Endodermal cell (in vitro differentiated cells): ENCODE results near the gene COL4A6. TPM values are rescaled to one million over a fixed set of nuclear protein-coding genes. Genes with fewer than 3 reads are reported as not detected.

Experiments used
- DNase-seq: peaks from one replicate; pipeline ENCODE4 v3.0.0-alpha.2; 2017
- H3K27ac ChIP-seq: 2 replicates; pipeline ENCODE4 v1.5.1; 2013; ENCODE audit warnings: mild to moderate bottlenecking, low read depth, low read length, moderate library complexity
- H3K27me3 ChIP-seq: 2 replicates; pipeline ENCODE4 v1.6.1; 2013; ENCODE audit warnings: mild to moderate bottlenecking, low read length, moderate library complexity; ENCODE audit not compliant: insufficient read depth, control insufficient read depth, poor library complexity, severe bottlenecking
- H3K36me3 ChIP-seq: 2 replicates; pipeline ENCODE4 v1.7.0; 2013; ENCODE audit warnings: mild to moderate bottlenecking, low read length, moderate library complexity; ENCODE audit not compliant: control insufficient read depth, insufficient read depth
- H3K4me1 ChIP-seq: one replicate; pipeline ENCODE4 v1.7.0; 2013; ENCODE audit warnings: low read length; ENCODE audit not compliant: control insufficient read depth, insufficient read depth
- H3K4me3 ChIP-seq: 2 replicates; pipeline ENCODE4 v1.5.1; 2013; ENCODE audit warnings: mild to moderate bottlenecking, low read length, moderate library complexity
- H3K9ac ChIP-seq: 2 replicates; pipeline ENCODE4 v1.6.1; 2013; ENCODE audit warnings: mild to moderate bottlenecking, low read length, moderate library complexity; ENCODE audit not compliant: poor library complexity, severe bottlenecking; ENCODE audit errors: extremely low read depth
- H3K9me3 ChIP-seq: 2 replicates; pipeline ENCODE4 v1.6.1; 2013; ENCODE audit warnings: mild to moderate bottlenecking, low read length, moderate library complexity; ENCODE audit not compliant: control insufficient read depth
- H3K27ac Mint-ChIP-seq: 2 replicates; pipeline ENCODE4 v1.8.0; 2020; ENCODE audit warnings: mixed read lengths
- H3K27me3 Mint-ChIP-seq: 2 replicates; pipeline ENCODE4 v1.8.0; 2021; ENCODE audit warnings: mild to moderate bottlenecking, mixed read lengths; ENCODE audit not compliant: insufficient read depth
- H3K36me3 Mint-ChIP-seq: 2 replicates; pipeline ENCODE4 v1.8.0; 2020; ENCODE audit warnings: low read depth, mixed read lengths
- H3K4me1 Mint-ChIP-seq: 2 replicates; pipeline ENCODE4 v1.8.0; 2020; ENCODE audit warnings: mixed read lengths
- H3K4me3 Mint-ChIP-seq: 2 replicates; pipeline ENCODE4 v1.8.0; 2020; ENCODE audit warnings: mild to moderate bottlenecking, moderate library complexity, mixed read lengths
- H3K9me3 Mint-ChIP-seq: 2 replicates; pipeline ENCODE4 v1.8.0; 2020; ENCODE audit warnings: mild to moderate bottlenecking, mixed read lengths
- WGBS, 2 experiments: methylation state at CpG; one replicate each; pipeline versions ENCODE4 v1.1.5 to v1.1.7; 2013; ENCODE audit warnings: missing lambda C conversion rate in 2 of 2, mixed read lengths in 1 of 2; ENCODE audit not compliant: insufficient coverage in 1 of 2, insufficient read length in 1 of 2; 5-methylcytosine and 5-hydroxymethylcytosine counted together
- total RNA-seq, 2 donors: library from RNA; stranded (reverse); fragmentation: NEBNext Ultra II Directional in 1 of 2; extraction: Animal tissue kit (Norgen Biotek cat#: 25700) in 1 of 2; gene quantifications; 2 replicates in 1 of 2; 3 replicates in 1 of 2; pipeline ENCODE4 v1.2.1, GENCODE V29; 2021
- TF ChIP-seq, protein P1 (sequence below): fragments of 200-600 bp; sonication (generic); conservative IDR thresholded peaks from 2 replicates; pipeline ENCODE4 v1.5.0; 2021; ENCODE audit warnings: antibody characterized with exemption, mild to moderate bottlenecking

COL4A6 gene
- total RNA-seq, 2 donors from 2014 or later = 205 to 338 TPM

DNA sequence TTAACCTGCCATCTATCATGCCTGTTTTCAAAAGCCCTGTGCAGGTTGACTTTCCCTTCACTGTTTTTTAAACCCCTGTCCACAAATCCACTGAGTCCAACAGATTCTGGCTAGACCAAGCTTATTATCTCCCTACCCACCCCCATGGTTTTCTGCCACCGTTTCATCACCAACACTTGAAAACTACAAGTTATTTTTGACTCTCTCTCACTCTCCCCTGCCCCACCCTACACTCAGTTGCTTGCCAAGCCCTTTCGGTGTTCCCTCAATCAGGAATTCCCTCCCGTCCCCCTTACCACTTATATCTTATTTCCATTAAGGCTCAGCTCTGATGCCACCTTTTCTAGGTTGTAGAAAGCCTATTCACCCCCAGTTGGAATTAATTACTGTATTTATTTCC is 316.9 kb downstream of the COL4A6 start:
- DNase-seq = no peak
- H3K27me3 Mint-ChIP-seq = no peaks in the 10 kb centered on the region
- no peaks in the 10 kb centered on the region for H3K36me3 Mint-ChIP-seq
- Histone ChIP-seq H3K4me3 (no peak overlapping the region), H3K9me3 (no peaks in the 10 kb centered on the region), H3K36me3 (no peaks in the 10 kb centered on the region), H3K27ac (no peak overlapping the region), H3K27me3 (no peaks in the 10 kb centered on the region), H3K4me1 (no peaks in the 10 kb centered on the region), H3K9ac (no peak overlapping the region)
- H3K4me3 Mint-ChIP-seq = no peak overlapping the region
- no peak overlapping the region for H3K27ac Mint-ChIP-seq
- no peaks in the 10 kb centered on the region for H3K9me3 Mint-ChIP-seq
- 76 to 86% methylated on average over 1 to 3 of the region's 3 CpGs for WGBS, 2 experiments
- TF ChIP-seq, protein P1, sequence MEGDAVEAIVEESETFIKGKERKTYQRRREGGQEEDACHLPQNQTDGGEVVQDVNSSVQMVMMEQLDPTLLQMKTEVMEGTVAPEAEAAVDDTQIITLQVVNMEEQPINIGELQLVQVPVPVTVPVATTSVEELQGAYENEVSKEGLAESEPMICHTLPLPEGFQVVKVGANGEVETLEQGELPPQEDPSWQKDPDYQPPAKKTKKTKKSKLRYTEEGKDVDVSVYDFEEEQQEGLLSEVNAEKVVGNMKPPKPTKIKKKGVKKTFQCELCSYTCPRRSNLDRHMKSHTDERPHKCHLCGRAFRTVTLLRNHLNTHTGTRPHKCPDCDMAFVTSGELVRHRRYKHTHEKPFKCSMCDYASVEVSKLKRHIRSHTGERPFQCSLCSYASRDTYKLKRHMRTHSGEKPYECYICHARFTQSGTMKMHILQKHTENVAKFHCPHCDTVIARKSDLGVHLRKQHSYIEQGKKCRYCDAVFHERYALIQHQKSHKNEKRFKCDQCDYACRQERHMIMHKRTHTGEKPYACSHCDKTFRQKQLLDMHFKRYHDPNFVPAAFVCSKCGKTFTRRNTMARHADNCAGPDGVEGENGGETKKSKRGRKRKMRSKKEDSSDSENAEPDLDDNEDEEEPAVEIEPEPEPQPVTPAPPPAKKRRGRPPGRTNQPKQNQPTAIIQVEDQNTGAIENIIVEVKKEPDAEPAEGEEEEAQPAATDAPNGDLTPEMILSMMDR = no peak
- H3K4me1 Mint-ChIP-seq = peaks cover 5% of the 10 kb centered on the region

DNA sequence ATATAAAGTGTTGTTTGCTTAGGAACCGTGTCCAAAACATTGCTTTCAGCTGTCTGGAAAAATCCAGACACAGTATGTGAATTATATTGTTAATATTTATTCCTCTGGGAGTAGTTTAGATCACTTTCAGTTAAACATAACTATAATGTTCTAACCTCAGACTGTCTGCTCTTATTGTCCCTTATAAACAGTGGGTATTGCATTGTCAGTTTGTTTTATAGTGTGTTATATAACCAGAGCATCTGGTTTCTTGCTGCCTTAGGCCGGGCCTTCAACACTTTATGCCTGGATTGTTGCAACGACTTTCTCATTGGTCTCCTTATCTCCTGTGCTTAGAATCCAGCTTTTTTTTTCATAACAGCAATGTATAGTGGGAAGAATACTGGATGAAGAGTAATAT is 320.2 kb downstream of the COL4A6 start:
- no peaks in the 10 kb centered on the region for H3K9me3 ChIP-seq
- no peak overlapping the region for H3K9ac ChIP-seq
- Mint-ChIP-seq H3K36me3 (no peaks in the 10 kb centered on the region), H3K4me3 (no peak overlapping the region), H3K27me3 (no peaks in the 10 kb centered on the region), H3K4me1 (no peaks in the 10 kb centered on the region), H3K27ac (no peak overlapping the region), H3K9me3 (no peaks in the 10 kb centered on the region)
- H3K27me3 ChIP-seq = no peaks in the 10 kb centered on the region
- H3K4me3 ChIP-seq = no peak overlapping the region
- no peaks in the 10 kb centered on the region for H3K4me1 ChIP-seq
- TF ChIP-seq, protein P1 = no peak
- 88% methylated on average over 2 of the region's 3 CpGs; no CpG with 5 or more reads in 1 of the 2 experiments for WGBS, 2 experiments
- no peaks in the 10 kb centered on the region for H3K36me3 ChIP-seq
- DNase-seq = no peak
- H3K27ac ChIP-seq = no peak overlapping the region

- H3K4me3 Mint-ChIP-seq = no peak overlapping the region
- TF ChIP-seq, protein P1 = no peak
These were observed 323.7 kb downstream of the COL4A6 start for GRCh38 chrX:108114541-108114940.

More at GRCh38 chrX:108114541-108114940, 323.7 kb downstream of the COL4A6 start:
- H3K4me3 ChIP-seq = no peak overlapping the region
- no peaks in the 10 kb centered on the region for H3K27me3 ChIP-seq
- Mint-ChIP-seq H3K36me3 (no peaks in the 10 kb centered on the region), H3K27ac (no peak overlapping the region), H3K4me1 (no peaks in the 10 kb centered on the region), H3K9me3 (no peaks in the 10 kb centered on the region), H3K27me3 (no peaks in the 10 kb centered on the region)
- no peaks in the 10 kb centered on the region for H3K4me1 ChIP-seq
- H3K9me3 ChIP-seq = no peaks in the 10 kb centered on the region
- H3K9ac ChIP-seq = no peak overlapping the region
- H3K36me3 ChIP-seq = no peaks in the 10 kb centered on the region
- no peak overlapping the region for H3K27ac ChIP-seq
- DNase-seq = no peak

Other genes starting within 250 kb of the COL4A6 start
- gene COL4A5, start 1.4 kb upstream of the COL4A6 start, total RNA-seq = 100 to 1,000 TPM; 212 to 365 TPM